A673 (cell line): ENCODE results near the gene TIMM17B.

Source experiments
- CTCF ChIP-seq: fragments of 300-800, 200-600 bp; sonication (generic); conservative IDR thresholded peaks from 2 replicates; pipeline ENCODE4 v1.5.1; 2017; ENCODE audit warnings: low read depth, mild to moderate bottlenecking, antibody characterized with exemption, low read length, moderate library complexity, mixed read lengths
- EZH2 ChIP-seq: fragments of 200-600 bp; sonication (generic); IDR thresholded peaks from 2 replicates; pipeline ENCODE4 v1.6.1; 2017; ENCODE audit warnings: borderline replicate concordance, low read depth, mild to moderate bottlenecking, mixed read lengths, antibody characterized with exemption, low read length; ENCODE audit not compliant: poor library complexity, severe bottlenecking

GRCh38 chrX:48892896-48893295, 4.7 kb downstream of the TIMM17B start:
- no peak for TF ChIP-seq CTCF
- TF ChIP-seq EZH2 = no peak
